ENCODE results near the gene IMPDH1.
A peak's percentile ranks its signal among the peaks of the same experiment; 100 is the strongest.

IMPDH1 gene

DNA sequence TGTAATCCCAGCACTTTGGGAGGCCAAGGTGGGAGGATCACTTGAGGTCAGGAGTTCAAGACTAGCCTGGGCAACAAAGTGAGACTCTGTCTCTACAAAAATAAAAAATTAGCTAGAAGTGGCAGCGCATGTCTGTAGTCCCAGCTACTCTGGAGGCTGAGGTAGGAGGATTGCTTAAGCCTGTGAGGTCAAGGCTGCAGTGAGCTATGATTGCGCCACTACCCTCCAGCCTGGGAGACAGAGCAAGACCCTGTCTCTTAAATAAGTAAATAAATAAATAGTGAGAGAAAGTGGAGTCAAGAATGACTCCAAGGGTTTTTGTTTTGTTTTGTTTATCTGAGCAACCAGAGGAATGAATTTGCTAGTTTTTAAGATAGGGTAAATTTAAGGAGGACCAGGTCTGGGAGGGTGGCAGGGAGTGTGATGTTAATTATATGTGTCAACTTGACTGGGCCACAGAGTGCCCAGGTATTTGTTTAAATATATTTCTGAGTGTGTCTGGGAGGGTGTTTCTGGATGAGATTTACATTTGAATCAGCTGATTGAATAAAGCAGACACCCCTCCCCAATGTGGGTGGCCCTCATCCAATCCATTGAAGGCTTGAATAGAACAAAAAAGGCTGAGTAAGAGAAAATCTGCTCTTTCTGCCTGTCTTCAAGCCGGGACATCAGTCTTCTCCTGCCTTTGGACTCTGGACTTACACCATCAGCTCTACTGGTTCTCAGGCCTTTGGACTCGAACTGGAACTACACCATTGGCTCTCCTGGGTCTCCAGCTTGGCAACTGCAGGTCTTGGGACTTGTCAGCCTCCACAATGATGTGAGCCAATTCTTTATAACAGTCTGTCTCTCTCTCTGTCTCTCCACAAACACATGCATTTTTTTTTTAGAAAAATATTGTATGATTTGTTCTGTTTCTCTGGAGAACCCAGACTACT is 23.5 kb downstream of the IMPDH1 start:
- no peak for DNase-seq (ENCODE audit: low read depth)
- H3K4me3 ChIP-seq (ENCODE audit: low read length): no peak overlapping the region
- TF ChIP-seq, protein P1, sequence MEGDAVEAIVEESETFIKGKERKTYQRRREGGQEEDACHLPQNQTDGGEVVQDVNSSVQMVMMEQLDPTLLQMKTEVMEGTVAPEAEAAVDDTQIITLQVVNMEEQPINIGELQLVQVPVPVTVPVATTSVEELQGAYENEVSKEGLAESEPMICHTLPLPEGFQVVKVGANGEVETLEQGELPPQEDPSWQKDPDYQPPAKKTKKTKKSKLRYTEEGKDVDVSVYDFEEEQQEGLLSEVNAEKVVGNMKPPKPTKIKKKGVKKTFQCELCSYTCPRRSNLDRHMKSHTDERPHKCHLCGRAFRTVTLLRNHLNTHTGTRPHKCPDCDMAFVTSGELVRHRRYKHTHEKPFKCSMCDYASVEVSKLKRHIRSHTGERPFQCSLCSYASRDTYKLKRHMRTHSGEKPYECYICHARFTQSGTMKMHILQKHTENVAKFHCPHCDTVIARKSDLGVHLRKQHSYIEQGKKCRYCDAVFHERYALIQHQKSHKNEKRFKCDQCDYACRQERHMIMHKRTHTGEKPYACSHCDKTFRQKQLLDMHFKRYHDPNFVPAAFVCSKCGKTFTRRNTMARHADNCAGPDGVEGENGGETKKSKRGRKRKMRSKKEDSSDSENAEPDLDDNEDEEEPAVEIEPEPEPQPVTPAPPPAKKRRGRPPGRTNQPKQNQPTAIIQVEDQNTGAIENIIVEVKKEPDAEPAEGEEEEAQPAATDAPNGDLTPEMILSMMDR (conservative IDR thresholded peaks at IDR 0.05; ENCODE audit: low read length): no peak

DNA sequence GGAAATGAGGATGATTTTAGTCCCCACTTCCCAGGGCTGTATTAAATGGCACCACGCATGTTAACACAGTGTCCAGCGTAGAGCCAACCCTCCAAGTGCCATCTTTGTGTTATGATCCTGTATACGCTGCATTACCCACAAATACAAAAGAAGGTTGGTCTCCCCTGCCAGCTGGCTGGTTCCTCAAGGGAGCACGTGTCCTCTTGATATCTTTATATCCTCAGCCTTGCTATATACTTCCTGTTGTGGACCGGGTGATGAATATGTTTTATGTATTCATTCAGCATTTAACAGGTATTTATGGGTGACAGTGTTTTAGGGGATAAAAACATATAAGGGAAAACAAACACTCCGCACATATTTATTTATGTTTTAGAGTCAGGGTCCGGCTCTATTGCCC is 25.1 kb downstream of the IMPDH1 start:
- TF ChIP-seq, protein P1 (conservative IDR thresholded peaks at IDR 0.05; ENCODE audit: low read length): no peak
- H3K4me3 ChIP-seq (ENCODE audit: low read length): no peak overlapping the region
- DNase-seq (ENCODE audit: low read depth): no peak

DNA sequence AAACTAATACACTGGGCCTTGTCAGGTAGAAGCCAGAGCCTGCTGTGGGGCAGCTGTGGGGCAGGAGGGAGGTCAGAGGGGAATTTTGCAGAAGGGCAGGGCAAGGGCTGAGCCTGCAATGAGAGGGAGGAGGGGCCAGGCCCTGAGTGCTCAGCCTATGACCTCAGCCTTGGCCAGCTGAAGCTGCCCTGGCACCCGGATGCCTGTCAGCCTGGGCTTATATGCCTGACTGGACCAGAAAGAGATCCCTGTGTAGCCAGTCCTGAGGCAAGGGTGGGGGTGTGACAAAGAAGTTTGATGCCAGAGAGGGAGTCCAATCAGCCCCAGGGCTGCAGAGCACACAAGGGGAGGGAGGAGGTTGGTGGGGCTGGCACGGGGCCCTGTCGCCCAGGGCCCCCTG is 26.0 kb downstream of the IMPDH1 start:
- TF ChIP-seq, protein P1 (conservative IDR thresholded peaks at IDR 0.05; ENCODE audit: low read length): no peak
- DNase-seq (ENCODE audit: low read depth): no peak
- H3K4me3 ChIP-seq (ENCODE audit: low read length): no peak overlapping the region

DNA sequence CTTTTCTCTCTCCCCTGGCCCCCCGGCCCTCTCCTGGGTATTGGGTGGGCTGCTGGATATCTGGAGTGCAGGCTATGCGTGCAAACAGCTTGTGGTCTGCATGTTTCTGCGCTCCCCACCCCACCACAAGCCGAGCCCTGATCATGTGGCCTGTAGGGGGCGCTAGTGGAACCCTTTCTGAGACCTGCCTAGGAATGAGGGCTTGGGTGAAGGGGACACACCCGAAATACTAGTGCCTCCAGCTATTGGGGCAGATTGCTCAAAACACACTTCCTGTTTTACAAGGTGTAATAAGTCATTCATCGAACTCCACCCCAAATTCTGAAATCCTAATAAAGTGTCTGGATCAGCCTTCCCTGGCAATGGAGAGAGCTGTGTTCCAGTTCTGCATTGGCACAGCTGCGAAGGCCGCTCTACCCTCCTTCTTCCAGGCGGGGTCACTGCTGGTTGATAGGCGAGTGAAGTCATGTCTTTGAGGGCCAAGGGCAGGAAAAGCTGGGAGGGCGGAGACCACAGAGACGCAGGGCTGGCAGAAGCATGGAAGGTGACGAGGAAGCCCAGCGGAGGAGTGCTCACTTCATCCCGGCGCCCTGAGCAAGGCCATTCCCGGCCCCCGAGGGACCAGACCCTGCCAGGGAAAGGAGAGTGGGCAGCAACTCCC is 28.5 kb downstream of the IMPDH1 start:
- no peak overlapping the region for H3K4me3 ChIP-seq (ENCODE audit: low read length)
- no peak for DNase-seq (ENCODE audit: low read depth)
- TF ChIP-seq, protein P1 (conservative IDR thresholded peaks at IDR 0.05; ENCODE audit: low read length): peak; percentile 46

DNA sequence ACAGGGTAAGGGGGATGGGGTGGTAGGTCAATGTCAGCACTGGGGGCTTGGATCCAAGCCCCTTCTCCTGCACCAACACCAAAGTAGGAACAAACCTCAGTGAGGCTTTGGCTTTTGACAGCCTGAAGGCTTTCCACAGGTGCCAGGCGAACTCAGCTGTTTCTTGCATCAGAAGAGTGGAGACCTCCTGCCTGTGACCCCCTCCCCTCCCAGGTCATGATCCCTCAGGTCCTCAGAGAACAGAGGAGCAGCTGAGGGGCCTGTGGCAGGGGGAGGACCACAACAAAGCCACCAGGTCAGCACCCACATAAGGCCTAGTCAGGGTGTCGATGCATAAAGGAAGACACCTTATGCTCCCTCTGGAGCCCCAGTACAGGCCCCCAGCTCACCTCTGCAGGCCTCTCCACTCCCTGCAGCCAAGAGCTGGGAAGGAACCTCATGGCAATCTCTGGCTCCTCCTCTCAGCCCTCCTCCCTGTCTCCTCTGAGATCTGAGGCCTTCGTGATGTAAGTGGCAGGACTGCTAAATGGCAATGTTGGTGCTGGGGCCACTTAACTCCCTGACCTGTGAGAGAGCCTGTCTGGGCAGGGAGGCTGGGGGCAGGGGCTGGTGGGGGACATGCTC is 29.2 kb downstream of the IMPDH1 start:
- H3K4me3 ChIP-seq (ENCODE audit: low read length): no peak overlapping the region
- TF ChIP-seq, protein P1 (conservative IDR thresholded peaks at IDR 0.05; ENCODE audit: low read length): no peak
- DNase-seq (ENCODE audit: low read depth): no peak

DNA sequence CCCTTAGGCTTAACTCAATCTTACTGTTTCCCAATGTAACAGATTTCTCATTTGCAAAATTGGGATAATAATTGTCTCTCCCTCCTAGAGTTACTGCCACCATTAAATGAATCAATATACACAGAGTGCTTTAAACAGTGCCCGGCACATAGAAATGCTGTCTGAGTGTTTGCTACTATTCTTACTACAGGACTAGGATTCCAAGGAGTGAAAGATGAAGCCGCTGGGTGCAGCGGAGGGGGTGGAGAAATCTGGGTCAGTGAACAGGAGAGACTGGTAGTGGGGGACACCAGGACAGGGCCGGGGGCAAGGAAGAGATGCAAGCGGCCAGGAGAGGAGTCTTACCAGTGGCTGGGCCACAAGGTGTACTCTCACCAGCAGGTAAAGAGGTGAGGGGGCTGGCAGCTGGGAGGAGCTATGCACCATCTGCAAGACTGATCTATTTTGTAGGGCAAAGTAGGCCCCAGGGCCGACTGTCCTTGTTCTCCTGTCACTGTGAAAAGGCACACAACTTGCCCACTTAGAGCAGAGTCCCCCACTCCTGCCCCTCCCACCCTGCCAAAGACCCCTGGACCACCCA is 29.8 kb downstream of the IMPDH1 start:
- TF ChIP-seq, protein P1 (conservative IDR thresholded peaks at IDR 0.05; ENCODE audit: low read length): no peak
- DNase-seq (ENCODE audit: low read depth): no peak
- no peak overlapping the region for H3K4me3 ChIP-seq (ENCODE audit: low read length)
